HG03095 (cell line): Measurements from ENCODE around the gene ASTN2.

Experiments
- ATAC-seq: cut with Tn5 transposase; IDR thresholded peaks from one replicate; pipeline ENCODE4 v1.9.1; 2021; ENCODE audit warnings: moderate library complexity; ENCODE audit not compliant: unreplicated experiment

Gene ASTN2

DNA sequence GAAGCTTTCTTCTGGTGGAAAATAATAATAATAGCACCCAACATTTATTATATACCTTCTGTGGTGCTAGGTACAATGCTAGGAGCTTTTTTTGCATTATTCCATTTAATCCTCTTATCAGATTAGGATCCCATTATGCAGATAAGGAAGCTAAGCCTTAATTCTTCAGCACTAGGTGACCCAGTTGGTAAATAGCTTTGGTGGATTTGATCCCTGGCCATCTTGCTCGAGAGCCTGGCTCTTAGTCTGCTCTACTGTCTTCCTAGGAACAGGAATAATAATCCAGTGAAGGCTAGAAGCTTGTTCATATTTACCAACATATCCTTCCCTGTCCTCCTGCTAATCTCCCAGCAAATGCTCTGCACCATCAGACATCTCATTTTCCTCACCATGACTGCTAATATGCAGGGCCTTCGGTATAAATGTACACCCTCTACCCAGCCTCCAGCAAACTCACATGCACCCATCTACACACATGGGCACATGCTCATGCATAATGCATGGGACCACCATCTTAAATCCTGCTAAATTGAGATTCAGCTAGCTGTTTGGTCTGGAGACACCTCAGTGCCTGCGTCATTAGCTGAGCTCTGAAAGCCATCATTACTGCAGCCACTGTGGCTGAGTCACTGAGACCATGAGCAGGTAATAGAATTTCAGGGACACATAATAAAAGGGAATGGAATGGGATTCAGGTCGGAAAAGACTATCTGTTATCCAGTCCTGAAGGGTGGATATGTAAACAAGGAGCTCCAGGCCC, 640.3 kb downstream of the ASTN2 start:
- no peak for ATAC-seq

DNA sequence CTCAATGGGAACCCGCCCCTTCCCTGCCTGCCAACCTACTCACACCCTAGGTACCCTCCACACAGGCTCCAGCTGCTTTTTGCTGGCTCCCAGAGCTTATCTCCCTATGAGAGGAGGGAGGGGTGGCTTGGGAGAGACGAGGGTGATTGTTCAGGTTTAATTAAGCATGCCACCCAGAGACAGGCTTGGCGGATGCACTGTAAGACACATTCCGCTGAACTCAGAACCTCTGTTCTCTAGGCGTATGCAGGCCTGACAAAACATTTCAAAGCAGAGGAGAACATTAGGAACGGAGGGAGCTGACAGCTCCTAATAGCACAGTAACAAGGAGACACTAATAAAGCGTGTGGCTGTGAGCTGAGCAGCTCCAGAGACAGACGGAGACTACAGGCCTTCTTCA, 647.6 kb downstream of the ASTN2 start:
- ATAC-seq, result no peak

DNA sequence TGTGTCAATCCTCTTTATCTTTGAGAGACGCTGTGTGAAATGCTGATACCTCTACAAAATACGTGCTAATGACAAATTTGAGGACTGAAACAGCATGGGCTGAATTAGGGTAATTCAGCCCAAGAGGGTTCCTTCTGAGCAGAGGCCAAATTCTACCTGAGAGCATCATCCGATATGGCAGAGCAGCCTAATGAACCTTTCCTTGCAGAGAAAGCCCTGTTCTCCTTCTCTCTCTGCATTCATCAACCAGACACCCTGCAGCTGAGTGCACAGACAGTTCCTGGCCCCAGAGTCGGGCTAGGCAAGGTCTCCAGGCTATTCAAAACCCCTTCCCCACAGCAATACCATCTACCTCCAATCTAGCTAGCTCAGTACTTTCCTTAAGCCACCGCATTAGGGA, 649.8 kb downstream of the ASTN2 start:
- ATAC-seq, result no peak

DNA sequence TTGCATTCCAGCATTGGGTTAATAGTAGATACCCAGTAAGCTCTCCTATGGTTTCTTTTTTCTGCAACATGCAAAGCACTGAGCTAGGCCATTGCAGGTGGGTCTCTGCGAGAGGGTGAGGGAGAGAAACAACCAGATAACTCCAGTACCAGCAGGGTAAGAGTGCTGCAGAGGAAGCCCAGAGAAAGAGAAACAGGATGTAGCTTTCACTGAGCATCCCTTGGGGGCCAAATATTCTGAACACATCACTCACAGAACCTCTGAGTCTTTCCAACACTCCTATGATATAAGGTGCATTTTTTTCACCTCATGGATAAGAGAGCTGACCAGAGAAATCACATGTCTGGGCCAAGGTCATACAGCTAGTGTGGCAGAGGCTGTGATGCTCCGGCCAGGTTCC, 651.1 kb downstream of the ASTN2 start:
- no peak for ATAC-seq

DNA sequence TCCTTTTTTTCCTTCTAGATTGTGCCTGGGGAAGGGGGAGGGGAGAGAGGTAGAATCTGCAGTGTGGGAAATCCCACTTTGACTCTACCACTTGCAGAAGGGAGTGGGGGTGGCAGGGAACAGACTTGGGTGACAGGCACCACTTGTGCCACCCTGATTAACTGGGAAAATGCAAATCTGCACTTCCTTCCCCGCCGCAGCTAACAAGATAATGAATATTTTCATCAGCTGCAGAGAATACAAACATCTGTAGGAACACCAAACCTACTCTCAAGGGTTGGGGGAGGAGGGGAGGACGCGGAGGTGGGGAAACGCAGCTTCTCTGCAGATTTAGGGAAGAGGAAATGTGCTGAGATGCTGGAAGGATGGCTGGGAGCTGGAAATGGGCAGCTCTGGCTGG, 654.2 kb downstream of the ASTN2 start:
- no peak for ATAC-seq

DNA sequence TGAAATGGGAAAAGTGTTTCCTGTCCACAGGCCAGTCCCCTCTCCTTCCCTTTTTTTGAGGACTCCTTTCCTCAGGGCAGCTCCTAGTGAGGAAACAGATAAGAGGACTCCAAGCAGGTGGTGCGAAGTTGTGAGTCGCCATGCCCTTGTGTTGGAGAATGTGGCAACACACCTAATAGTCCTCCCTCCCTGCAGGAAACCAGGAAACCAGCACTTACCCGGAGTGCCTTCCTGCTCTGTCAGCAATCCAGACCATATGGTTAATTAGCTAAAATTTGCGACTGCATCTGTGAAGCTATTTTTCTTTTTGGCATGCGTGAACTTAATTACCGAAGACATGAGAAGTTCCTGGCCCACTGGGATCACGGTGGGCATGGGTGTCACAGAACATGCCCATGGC, 657.8 kb downstream of the ASTN2 start:
- ATAC-seq, result no peak

DNA sequence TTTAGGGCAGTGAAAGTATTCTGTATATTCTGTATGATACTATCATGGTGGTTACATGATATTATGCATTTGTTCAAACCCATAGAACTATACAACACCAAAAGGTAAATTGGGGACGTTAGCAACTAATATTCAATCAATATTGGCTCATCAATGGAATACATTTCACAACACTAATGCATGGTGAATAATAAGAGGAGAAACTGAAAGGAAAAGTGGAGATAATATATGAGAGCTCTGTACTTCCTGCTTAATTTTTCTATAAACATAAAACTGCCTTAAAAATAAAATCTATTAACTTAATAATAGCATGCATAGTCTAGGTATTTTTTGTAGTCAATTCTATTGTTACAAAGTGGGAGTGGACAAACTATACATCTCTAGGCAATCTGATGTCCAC, 661.5 kb downstream of the ASTN2 start:
- ATAC-seq, result no peak

DNA sequence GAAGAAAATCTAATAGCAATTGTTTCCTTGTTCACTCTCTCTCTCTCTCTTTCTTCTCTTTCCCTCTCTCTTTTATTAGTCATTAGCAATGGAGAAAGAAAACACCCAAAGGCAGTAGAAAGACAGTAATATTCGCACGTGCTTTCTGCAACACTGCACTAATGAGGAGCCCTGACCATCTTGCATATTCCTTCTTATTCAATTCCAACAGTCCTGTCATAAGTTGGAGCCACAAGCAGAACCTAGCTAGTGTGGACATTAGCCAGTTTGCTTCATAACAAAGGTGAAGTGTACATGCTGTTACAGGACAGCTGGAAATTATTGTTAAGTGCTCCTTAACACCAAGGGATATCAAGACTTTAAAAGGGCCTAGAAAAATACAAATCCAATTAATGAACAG, 664.3 kb downstream of the ASTN2 start:
- no peak for ATAC-seq

DNA sequence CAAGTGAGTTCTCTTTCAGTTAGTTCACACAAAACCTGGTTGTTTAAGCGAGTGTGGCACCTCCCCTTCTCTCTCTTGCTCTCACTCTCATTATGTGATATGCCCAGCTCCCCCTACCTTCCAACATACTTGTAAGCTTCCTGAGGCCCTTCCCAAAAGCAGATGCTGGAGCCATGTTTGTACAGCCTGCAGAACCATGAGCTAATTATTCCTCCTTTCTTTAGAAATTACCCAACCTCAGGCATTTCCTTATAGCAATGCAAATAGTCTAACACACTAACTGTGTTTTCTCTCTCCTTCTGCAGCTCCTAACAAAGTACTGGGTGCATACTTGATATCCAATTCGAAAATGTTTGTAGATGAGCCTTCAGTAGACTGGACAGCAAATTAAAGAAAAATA, 665.1 kb downstream of the ASTN2 start:
- ATAC-seq, result no peak

DNA sequence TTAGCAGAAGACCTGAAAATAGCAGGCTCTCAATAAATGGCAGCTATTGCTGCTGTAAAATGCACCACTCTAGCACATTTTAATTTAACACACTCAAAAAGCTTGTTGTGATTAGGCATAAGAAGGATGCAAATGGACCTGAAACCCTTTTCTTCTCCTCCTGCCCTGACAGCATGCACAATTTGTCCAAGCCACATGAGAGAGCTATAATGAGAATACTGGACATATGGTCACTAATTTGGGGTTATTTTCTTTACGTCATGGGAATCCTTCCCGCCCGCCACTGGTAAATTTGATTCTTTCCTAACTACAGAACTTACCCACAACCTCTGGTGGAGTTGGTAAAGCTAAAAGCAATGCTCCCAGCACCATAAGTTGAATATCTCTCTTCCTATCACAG, 665.7 kb downstream of the ASTN2 start:
- no peak for ATAC-seq

DNA sequence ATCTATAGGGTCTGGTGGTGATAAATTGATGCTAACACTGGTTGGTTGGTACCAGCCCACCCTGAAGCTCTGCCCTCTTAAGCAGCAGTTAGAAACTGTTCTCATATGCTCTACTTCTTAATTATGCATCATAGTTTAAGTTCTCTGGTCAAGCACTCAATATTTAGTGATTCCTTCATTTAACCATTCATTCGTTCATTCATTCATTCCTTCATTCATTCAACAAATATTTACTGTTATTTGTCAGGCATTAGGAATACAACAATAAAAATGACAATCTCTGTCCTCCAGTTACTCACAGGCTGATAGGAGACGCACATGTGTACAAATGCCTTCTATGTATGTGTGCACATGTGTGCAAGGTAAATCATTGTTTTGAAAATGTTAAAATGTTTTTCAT, 673.1 kb downstream of the ASTN2 start:
- ATAC-seq, result no peak

DNA sequence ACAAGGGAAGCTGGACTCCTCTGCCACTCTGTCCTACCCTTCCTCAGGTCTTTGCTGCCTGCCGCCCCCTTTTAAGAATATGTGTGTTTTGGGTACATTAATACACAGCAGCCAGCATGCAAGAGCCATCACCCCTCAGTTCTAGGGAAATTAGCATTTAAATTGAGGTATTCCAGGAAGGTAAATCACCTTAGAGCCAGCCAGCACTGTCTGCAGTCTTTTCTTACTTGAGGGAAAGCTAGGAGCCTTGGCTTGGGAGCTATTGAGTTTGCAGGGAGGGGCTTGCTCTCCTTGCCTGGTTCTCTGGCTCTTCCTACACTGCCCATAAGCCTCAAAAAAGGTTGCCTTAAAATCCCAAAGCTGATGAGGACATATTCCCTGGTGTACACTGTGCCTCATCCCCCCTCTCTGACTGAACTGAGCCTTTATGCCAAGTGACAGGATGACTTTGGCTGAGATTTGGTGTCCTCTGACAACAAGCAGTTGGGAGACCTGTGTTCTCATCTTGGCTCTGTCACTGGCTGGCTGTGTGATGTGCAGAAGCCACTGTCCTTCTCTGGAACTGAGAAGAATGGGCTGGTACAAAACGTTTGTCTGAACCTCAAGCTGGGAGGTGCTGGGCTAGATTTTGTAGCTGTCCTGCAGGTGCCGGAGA, 673.6 kb downstream of the ASTN2 start:
- no peak for ATAC-seq

DNA sequence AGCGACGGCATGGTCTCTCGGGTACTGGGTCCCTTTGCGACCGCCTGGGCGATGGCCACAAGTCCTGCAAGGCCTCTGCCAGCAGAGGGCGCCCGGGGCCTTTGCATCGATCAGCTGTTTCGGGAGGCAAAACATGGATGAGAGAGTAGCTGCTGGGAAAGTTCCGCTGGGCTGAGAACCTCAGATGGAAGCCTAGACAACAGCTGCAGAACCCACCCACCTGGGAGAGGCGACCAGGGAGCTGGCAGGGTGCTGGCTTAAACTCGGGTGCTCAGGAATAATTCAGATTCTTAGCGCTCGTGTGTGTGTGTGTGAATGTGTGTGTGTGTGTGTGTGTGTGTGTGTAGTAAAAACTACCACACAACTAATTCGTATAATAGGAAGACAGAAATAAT, 677.7 kb downstream of the ASTN2 start:
- ATAC-seq, result no peak

DNA sequence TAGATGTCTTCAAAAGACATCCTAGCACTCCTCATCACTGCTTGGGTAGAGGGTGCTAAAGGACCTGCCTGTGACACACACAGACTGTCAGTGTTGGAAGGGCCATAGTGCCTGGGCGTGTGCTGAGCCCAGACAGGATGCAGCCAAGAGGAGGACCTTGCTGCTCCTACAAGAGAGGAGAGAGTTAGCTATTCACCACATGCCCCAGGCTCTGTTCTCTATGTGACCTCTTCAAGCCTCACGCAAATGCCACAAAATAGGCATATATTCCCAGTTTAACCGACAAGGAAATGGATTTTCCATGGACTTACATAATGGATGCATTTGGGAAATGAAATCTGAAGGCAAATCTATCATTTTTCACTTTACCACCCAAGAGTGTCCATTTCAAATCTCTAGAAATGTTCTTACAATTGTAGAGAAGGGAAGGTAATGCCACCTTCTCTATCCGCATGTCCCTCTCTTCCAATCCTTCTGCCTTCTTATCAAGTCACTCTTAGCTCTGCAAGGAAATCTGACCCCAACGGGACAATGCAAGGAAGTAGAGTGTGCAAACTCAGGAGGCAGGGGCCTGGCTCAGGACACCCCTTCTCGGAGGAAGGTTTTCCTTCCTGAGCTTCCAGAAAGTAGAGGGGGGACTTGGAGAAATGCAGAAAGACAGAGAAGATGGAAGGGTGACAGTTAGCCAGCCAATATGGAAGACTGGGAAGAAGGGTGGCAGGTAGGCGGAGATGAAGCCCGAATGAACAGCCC, 678.3 kb downstream of the ASTN2 start:
- no peak for ATAC-seq

DNA sequence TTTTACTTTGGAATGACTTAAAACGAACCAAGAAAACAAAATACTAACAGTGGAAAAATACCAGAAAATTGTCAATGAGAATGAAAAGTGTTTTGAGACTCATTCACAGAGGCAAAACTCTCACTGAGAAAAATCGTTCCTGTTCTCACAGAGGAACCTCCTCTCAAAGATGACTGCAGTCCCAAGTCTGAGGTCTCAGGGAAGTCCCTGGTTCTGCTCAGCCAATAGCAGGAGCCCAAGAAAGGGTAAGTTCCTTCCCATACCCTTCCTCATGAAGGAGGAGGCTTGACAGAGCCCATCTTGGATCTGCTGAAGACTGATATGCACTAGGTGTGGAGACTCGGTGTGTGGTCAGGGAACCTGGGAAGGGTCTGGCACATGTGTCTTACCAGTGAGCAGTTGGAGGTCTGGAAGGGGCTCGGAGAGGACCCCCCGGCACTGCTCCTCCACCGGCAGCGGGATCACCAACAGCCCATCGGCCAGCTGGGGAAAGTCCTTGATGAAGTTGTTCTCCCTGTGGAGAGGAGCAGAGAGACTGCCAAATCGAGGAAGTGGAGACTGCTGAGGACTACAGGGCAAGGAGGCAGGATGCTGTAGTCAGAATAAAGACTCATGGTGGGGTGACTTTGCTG, 681.7 kb downstream of the ASTN2 start:
- ATAC-seq, result no peak

DNA sequence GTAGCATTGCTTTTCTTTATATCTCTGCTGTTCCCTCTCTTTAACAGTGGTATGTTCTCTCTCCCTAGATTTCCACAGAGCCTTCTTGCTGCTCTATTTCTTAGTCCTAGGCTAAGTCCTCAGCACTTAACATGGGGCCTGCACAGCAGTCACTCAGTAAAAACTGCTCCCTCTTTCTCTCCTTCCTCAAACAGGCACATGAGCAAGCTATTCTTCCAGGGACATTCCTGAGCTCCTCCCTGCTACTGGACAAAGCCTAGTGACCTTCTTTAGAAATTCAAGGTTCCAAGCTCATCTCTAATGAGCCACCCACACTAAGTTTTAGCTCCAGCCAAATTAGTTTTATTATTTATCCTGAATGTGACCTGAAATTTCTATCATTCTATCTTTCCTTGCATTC, 688.3 kb downstream of the ASTN2 start:
- ATAC-seq, result no peak

DNA sequence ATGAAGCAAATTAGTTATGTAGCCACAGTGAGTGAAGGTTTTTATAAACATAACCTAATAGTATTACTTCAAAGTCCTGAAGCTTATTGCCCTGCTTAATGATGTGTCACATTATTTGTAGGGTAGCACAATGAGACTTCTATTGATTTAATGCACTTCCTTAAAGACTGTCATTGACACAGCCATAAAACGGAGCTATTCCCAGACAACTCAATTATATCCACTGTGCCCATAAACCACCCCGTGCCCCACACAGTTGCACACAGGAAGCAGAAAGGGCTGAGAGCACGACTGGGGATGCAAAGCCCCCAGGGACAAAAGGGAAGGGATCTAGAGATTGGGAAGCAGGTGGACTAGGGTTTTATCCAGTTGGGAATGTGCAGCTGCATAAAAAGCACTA, 690.7 kb downstream of the ASTN2 start:
- ATAC-seq, result no peak

DNA sequence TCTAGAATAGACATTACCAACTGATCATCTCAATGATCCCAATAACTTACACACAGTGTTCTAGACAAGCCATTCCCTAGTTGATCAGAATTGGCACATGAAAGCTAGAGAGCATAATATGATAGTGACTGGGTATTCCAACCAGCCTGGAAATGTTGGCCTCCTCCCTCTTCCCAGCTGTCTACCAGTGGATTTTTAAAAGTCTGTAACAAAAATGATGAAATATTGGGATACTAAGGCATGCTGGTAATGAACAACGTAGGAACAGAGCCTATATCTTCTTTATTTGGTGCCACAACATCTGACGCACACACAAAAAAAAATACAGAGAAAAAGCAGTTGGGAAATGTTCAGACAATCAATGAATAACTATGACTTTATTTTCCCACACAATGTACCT, 692.9 kb downstream of the ASTN2 start:
- no peak for ATAC-seq

DNA sequence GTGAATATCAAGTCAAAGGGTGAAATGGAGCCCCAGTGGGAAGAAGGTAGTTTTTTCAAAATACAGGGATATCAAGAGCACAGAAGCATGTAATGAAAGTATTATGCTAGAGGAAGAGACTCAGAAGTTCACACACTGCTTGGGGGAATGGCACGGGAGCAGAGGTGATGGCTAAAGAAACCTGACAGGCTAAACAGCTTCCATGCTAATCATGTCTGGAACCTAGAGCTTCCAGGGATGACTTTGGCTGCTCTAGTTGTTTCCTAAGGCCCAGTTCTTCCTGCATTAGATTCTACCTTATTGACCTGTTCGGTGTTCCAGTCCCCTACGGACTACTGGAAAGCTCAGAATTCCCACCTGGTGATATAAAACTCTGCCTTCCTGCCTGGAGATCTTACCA, 693.4 kb downstream of the ASTN2 start:
- no peak for ATAC-seq

DNA sequence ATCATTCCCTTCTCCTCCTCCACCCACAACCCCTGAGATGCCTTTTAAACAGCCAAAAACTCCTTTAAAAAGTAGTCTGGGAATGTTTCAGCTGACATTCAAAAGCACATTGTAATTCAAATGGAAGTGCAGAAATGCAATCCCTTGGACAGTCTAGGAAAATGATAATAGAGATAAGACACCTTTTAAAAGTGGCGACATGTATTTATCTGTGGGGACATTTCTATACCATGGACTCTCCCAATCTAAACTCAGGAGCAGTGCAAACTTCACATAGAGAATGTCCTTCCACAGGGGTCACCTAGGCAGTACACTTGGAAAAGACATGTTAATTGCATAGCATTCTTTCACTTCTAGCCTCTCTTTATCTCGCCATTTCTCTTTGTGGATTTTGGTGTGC, 694.7 kb downstream of the ASTN2 start:
- no peak for ATAC-seq

DNA sequence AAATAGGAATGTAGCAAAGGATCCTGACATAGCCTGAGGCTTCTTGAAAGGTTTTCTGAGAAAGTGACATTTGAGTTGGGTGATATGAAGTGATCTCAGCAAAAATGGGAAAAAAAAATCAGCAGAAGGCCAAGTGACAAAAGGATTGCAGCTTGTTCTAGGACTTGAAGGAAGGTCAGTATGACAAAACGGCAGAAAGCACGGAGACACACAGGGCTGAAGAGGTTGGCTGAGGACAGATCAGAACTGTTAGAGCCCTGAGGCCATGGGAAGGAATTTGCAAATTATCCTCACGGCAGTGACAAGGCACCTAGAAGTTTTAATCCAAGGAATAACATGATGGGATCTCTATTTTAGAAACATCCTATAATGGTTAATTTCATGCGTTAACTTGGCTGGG, 696.7 kb downstream of the ASTN2 start:
- no peak for ATAC-seq

DNA sequence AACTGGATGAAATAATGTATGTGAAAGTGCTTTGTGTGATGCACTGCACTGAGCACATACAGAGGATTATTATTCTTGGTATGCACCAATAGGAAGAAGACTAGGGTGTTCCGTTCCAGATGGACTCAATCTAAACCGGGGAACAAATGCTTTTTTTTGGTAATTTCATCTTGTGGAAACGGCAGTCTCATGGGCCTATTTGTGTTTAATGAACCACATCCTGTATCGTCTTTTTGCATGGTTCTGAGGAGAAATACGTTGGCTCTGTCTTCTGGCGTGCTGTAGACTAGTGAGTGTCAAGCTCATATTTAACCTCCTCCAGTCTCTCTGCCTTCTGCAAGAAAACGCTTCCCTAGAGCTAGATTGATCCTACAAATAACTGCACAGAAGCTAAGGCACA, 697.7 kb downstream of the ASTN2 start:
- ATAC-seq, result no peak
